BLaER1 treated with 17β-estradiol and CSF1 and Interleukin-3, amounts not matched to agents 10 nM and 100 nM (cell line): ENCODE data around the gene ANKHD1.
"Not testable (repeated sequence)": the region's sequence is repeated elsewhere in the genome, so short reads cannot be mapped to it uniquely, and the experiment has no call there.

ENCODE experiments used
- H3K27ac ChIP-seq, 11 experiments: shearing (Covaris generic); formaldehyde crosslinking; 2 replicates each; pipeline ENCODE4 v1.8.1; 2022
- H3K27me3 ChIP-seq, 11 experiments: shearing (Covaris generic); formaldehyde crosslinking; 2 replicates each; pipeline ENCODE4 v1.8.1; 2022
- H3K36me3 ChIP-seq, 11 experiments: shearing (Covaris generic); formaldehyde crosslinking; 2 replicates each; pipeline ENCODE4 v1.8.1; 2022
- H3K4me1 ChIP-seq, 10 experiments: shearing (Covaris generic); formaldehyde crosslinking; 2 replicates each; pipeline ENCODE4 v1.8.1; 2022
- H3K4me2 ChIP-seq, 11 experiments: shearing (Covaris generic); formaldehyde crosslinking; 2 replicates each; pipeline ENCODE4 v1.8.1; 2022
- H3K4me3 ChIP-seq, 10 experiments: shearing (Covaris generic); formaldehyde crosslinking; 2 replicates each; pipeline ENCODE4 v1.8.1; 2022
- H3K9ac ChIP-seq, 11 experiments: shearing (Covaris generic); formaldehyde crosslinking; 2 replicates each; pipeline ENCODE4 v1.8.1; 2022
- H3K9me3 ChIP-seq, 11 experiments: shearing (Covaris generic); formaldehyde crosslinking; replicated peaks in 1 of 11; 2 replicates each; pipeline ENCODE4 v1.8.1; 2022
- H4K20me1 ChIP-seq, 11 experiments: shearing (Covaris generic); formaldehyde crosslinking; 2 replicates each; pipeline ENCODE4 v1.8.1; 2022
- Cebpa-rat ChIP-seq, 11 experiments: shearing (Covaris generic); IDR thresholded peaks; 2 replicates each; pipeline ENCODE4 v1.8.1; 2022

Gene ANKHD1

GRCh38 chr5:140432212-140432611 is 30.6 kb downstream of the ANKHD1 start:
- H3K27me3 ChIP-seq: no peaks in the 10 kb centered on the region
- no peak overlapping the region for H3K4me2 ChIP-seq
- peaks cover 53 to 90% (median 79%) of the 10 kb centered on the region in 11 experiments for H4K20me1 ChIP-seq
- H3K4me3 ChIP-seq: no peak overlapping the region
- H3K36me3 ChIP-seq: peaks cover 23 to 61% (median 34%) of the 10 kb centered on the region in 11 experiments
- H3K9ac ChIP-seq: no peak overlapping the region
- peaks cover 0 to 9% (median 4%) of the 10 kb centered on the region in 11 experiments; a peak in 10 of 22 replicates for H3K9me3 ChIP-seq
- no peak for TF ChIP-seq Cebpa-rat (IDR thresholded peaks at IDR 0.05)
- no peak overlapping the region for H3K27ac ChIP-seq
- no peaks in the 10 kb centered on the region for H3K4me1 ChIP-seq

DNA sequence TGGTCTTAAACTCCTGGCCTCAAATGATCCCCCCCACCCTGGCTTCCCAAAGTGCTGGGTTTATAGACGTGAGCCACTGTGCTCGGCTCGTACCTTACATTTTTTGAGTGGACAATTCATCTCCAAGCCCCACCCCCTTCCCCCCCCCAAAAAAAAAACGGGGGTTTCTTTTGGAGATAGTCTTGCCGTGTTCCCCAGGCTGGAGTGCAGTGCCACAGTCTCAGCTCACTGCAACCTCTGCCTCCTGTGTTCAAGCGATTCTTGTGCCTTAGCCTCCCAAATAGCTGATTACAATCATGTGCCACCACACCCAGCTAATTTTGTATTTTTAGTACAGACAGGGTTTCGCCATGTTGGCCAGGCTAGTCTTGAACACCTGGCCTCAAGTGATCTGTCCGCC is 31.3 kb downstream of the ANKHD1 start:
- no peak overlapping the region for H3K9ac ChIP-seq
- H3K27me3 ChIP-seq: no peaks in the 10 kb centered on the region
- H3K4me1 ChIP-seq: no peaks in the 10 kb centered on the region
- H3K27ac ChIP-seq: no peak overlapping the region
- peaks cover 0 to 5% (median 0%) of the 10 kb centered on the region in 11 experiments; a peak in 7 of 22 replicates for H3K9me3 ChIP-seq
- H3K4me3 ChIP-seq: no peak overlapping the region
- peaks cover 29 to 68% (median 42%) of the 10 kb centered on the region in 11 experiments for H3K36me3 ChIP-seq
- peaks cover 55 to 94% (median 82%) of the 10 kb centered on the region in 11 experiments for H4K20me1 ChIP-seq
- no peak overlapping the region for H3K4me2 ChIP-seq
- no peak for TF ChIP-seq Cebpa-rat (IDR thresholded peaks at IDR 0.05)

GRCh38 chr5:140457368-140457767 is 55.7 kb downstream of the ANKHD1 start:
- not testable (repeated sequence) for H3K27ac ChIP-seq, H3K27me3 ChIP-seq, H3K4me2 ChIP-seq, H3K9ac ChIP-seq, H3K4me1 ChIP-seq, H3K4me3 ChIP-seq
- Histone ChIP-seq H3K36me3 (peaks cover 44 to 61% (median 50%) of the 10 kb centered on the region in 11 experiments), H4K20me1 (peaks cover 0 to 17% (median 0%) of the 10 kb centered on the region in 11 experiments; a peak in 6 of 22 replicates), H3K9me3 (peaks cover 9 to 16% (median 10%) of the 10 kb centered on the region in 11 experiments)

DNA sequence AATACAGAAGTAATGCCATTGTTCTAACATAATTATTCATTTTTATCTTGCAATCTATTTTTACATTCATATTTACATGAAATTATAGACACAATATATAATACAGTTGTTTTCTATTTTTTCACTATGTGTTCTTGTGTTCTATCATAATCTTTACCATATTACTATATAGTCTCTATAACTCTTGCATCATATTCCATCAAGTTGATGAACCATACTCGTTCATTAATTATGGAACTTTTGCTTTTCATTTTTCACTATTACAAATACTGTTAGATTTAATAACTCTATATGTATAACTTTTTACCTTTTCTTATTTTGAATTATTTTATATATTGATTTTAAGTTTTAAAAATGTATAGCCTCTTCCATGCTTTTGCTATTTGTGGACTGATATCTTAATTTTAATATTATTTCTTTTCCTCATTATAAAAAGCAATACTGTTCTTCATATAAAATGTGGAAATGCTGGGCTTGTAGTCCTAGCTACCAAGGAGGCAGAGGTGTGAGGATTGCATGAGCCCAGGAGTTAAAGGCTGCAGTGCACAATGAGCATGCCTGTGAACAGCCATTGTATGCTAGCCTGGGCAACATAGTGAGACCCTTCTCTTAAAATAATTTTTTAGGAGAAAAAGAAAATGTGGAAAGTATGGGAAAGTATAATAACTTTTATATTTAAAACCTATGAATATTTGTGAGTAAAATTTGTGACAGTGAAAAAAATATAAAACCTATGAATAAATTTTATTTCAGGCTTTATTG is 65.5 kb downstream of the ANKHD1 start:
- no peak for TF ChIP-seq Cebpa-rat (IDR thresholded peaks at IDR 0.05)
- Histone ChIP-seq H3K27me3 (no peaks in the 10 kb centered on the region), H3K4me3 (no peak overlapping the region), H3K9ac (no peak overlapping the region), H3K9me3 (no peaks in the 10 kb centered on the region), H4K20me1 (peaks cover 0 to 70% (median 8%) of the 10 kb centered on the region in 11 experiments; a peak in 9 of 22 replicates), H3K4me1 (no peaks in the 10 kb centered on the region), H3K36me3 (peaks cover 74 to 99% (median 87%) of the 10 kb centered on the region in 11 experiments), H3K4me2 (no peak overlapping the region), H3K27ac (no peak overlapping the region)

GRCh38 chr5:140468188-140468587 is 66.6 kb downstream of the ANKHD1 start:
- H3K36me3 ChIP-seq: peaks cover 71 to 96% (median 86%) of the 10 kb centered on the region in 11 experiments
- no peak overlapping the region for H3K4me3 ChIP-seq
- no peaks in the 10 kb centered on the region for H3K27me3 ChIP-seq
- peaks cover 0 to 63% (median 8%) of the 10 kb centered on the region in 11 experiments; a peak in 9 of 22 replicates for H4K20me1 ChIP-seq
- no peak overlapping the region for H3K9ac ChIP-seq
- no peak overlapping the region for H3K4me2 ChIP-seq
- H3K9me3 ChIP-seq: no peaks in the 10 kb centered on the region
- no peaks in the 10 kb centered on the region for H3K4me1 ChIP-seq
- no peak for TF ChIP-seq Cebpa-rat (IDR thresholded peaks at IDR 0.05)
- H3K27ac ChIP-seq: no peak overlapping the region

- no peaks in the 10 kb centered on the region for H3K4me1 ChIP-seq
- H4K20me1 ChIP-seq: peaks cover 0 to 54% (median 8%) of the 10 kb centered on the region in 11 experiments; a peak in 9 of 22 replicates
- no peak overlapping the region for H3K9ac ChIP-seq
- H3K27me3 ChIP-seq: no peaks in the 10 kb centered on the region
- H3K4me3 ChIP-seq: no peak overlapping the region
- peaks cover 72 to 96% (median 86%) of the 10 kb centered on the region in 11 experiments for H3K36me3 ChIP-seq
- no peaks in the 10 kb centered on the region for H3K9me3 ChIP-seq
- H3K4me2 ChIP-seq: no peak overlapping the region
- TF ChIP-seq Cebpa-rat (IDR thresholded peaks at IDR 0.05): no peak
- H3K27ac ChIP-seq: no peak overlapping the region
Observed at GRCh38 chr5:140469259-140469658, 67.6 kb downstream of the ANKHD1 start.

DNA sequence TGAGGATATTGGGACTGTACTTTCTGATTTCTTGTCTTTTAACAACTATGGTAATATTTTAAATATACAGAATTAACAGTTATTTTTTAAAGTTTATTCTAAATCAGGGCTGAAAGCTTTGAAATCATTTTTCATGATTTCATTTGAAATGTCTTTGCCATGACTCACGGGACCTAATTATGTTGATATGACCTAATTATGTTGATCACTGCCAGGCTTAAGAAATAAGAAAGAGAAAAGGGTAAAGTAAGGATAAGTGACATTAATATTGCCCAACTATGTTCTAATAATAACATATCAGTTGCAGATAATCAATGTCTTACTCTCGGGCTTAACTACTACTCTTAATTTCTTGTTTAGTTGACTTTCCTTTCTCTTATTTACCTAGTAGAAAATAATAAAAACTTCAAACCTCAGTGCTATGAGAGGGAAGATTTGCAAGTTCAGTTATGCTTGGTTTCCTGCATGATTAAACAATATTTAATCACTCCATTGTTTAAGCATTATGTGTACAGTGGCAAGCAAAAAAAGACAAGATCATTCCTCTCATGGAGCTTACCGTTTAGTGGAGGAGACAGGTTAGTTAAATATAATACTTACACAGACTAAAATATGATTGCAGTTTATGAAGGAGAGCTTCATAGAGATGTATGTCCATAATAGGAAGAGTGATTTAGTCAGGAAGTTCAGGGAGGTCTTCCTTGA is 78.8 kb downstream of the ANKHD1 start:
- no peaks in the 10 kb centered on the region; a peak in 1 of 22 replicates for H4K20me1 ChIP-seq
- no peaks in the 10 kb centered on the region for H3K4me1 ChIP-seq
- no peaks in the 10 kb centered on the region for H3K9me3 ChIP-seq
- H3K27ac ChIP-seq: no peak overlapping the region
- no peak overlapping the region for H3K4me2 ChIP-seq
- no peaks in the 10 kb centered on the region for H3K27me3 ChIP-seq
- peaks cover 40 to 82% (median 64%) of the 10 kb centered on the region in 11 experiments for H3K36me3 ChIP-seq
- no peak overlapping the region for H3K4me3 ChIP-seq
- no peak for TF ChIP-seq Cebpa-rat (IDR thresholded peaks at IDR 0.05)
- H3K9ac ChIP-seq: no peak overlapping the region

DNA sequence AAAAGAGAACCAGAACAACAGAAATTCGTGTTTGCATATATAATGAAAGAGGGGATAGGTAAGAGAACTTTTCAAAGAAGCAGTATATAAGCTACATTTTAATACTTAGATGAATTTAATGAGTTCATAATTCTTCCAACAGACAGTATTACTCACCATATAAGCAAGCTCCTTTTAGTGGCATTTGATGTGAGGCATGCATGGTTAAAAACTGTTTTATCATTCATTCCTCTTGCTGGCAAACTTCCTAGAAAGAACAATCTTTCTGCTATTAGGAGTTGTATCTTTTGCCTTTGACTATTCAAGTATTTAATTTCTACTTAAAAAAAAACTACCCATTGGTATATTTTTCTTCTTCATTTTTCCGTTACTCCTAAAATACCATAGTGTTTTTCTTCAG is 80.1 kb downstream of the ANKHD1 start:
- no peaks in the 10 kb centered on the region; a peak in 1 of 22 replicates for H4K20me1 ChIP-seq
- no peak overlapping the region for H3K9ac ChIP-seq

DNA sequence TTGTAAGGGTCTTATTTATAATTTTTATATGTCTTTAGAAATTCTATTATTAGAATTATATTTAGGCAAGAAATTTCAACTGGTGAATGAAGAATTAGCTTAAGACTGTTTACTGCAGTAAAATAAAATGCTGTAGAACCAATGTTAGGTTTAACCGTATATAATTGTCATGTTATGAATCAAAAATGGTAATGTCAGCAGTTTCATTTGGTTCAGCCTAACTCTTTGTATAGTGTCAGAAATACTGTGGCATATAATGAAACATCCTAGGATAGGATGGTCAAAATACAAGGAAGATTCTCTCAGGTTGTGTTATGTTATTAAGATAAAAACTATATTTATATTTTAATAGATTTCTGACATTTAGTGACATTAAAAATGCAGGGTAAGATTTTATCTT is 81.4 kb downstream of the ANKHD1 start:
- TF ChIP-seq Cebpa-rat (IDR thresholded peaks at IDR 0.05): no peak
- Histone ChIP-seq H3K9me3 (no peaks in the 10 kb centered on the region), H3K36me3 (peaks cover 59 to 82% (median 67%) of the 10 kb centered on the region in 11 experiments)

More for the DNA sequence above, 80.1 kb downstream of the ANKHD1 start:
- H3K36me3 ChIP-seq: peaks cover 49 to 82% (median 66%) of the 10 kb centered on the region in 11 experiments
- no peak overlapping the region for H3K4me2 ChIP-seq
- no peaks in the 10 kb centered on the region for H3K4me1 ChIP-seq
- no peaks in the 10 kb centered on the region for H3K9me3 ChIP-seq
- H3K27ac ChIP-seq: no peak overlapping the region
- H3K27me3 ChIP-seq: no peaks in the 10 kb centered on the region
- H3K4me3 ChIP-seq: no peak overlapping the region
- no peak for TF ChIP-seq Cebpa-rat (IDR thresholded peaks at IDR 0.05)

DNA sequence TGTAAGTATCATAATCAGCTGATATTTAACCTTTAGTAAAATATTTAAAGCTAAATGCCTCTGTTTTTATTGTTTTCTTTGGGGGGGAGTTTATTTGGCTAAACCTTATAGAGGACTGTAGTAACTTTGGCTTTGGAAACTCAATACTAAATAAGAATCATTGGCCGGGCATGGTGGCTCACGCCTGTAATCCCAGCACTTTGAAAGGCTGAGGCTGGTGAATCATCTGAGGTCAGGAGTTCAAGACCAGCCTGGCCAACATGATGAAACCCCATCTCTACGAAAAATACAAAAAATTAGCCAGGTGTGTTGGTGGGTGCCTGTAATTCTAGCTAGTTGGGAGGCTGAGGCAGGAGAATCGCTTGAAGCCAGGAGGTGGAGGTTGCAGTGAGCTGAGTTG is 86.5 kb downstream of the ANKHD1 start:
- not testable (repeated sequence) for H3K4me1 ChIP-seq, H3K27me3 ChIP-seq, H3K27ac ChIP-seq, H3K4me2 ChIP-seq, H3K4me3 ChIP-seq, H3K9ac ChIP-seq, H3K9me3 ChIP-seq
- peaks cover 0 to 16% (median 0%) of the 10 kb centered on the region in 11 experiments; a peak in 3 of 22 replicates for H4K20me1 ChIP-seq
- H3K36me3 ChIP-seq: peaks cover 73 to 100% (median 92%) of the 10 kb centered on the region in 11 experiments

More for the DNA sequence above, 81.4 kb downstream of the ANKHD1 start:
- Histone ChIP-seq H3K4me1 (no peaks in the 10 kb centered on the region), H4K20me1 (no peaks in the 10 kb centered on the region; a peak in 2 of 22 replicates), H3K27me3 (no peaks in the 10 kb centered on the region), H3K4me3 (no peak overlapping the region), H3K4me2 (no peak overlapping the region), H3K9ac (no peak overlapping the region), H3K27ac (no peak overlapping the region)
